HepG2 (cell line): ENCODE data around the gene RNF8. TPM values are rescaled to one million over a fixed set of nuclear protein-coding genes. Genes with fewer than 3 reads are reported as not detected.

Experiments
- HDAC2 ChIP-seq: sonication (generic); formaldehyde crosslinking; IDR thresholded peaks from 2 replicates; pipeline ENCODE4 v1.4.0; 2020; ENCODE audit warnings: missing genetic modification reagents
- KAT8 ChIP-seq: IDR thresholded peaks from 2 replicates; pipeline ENCODE4 v1.6.1; 2016; ENCODE audit warnings: missing genetic modification reagents, missing compliant biosample characterization
- KDM5A ChIP-seq: fragments of 200-600 bp; sonication (generic); IDR thresholded peaks from 2 replicates; pipeline ENCODE4 v1.7.0; 2018; ENCODE audit warnings: antibody characterized with exemption, mild to moderate bottlenecking, low read length, borderline replicate concordance
- RBAK ChIP-seq: sonication (generic); formaldehyde crosslinking; IDR thresholded peaks from 2 replicates; pipeline ENCODE4 v1.5.1; 2020; ENCODE audit warnings: mild to moderate bottlenecking, missing genetic modification reagents
- RNF2 ChIP-seq: fragments of 450-650 bp; conservative IDR thresholded peaks from 2 replicates; pipeline ENCODE4 v1.6.1; 2016; ENCODE audit warnings: low read depth
- SIN3B ChIP-seq: fragments of 150-350 bp; IDR thresholded peaks from 2 replicates; pipeline ENCODE4 v1.6.1; 2014; ENCODE audit warnings: low read length
- SP5 ChIP-seq: IDR thresholded peaks from 2 replicates; pipeline ENCODE4 v1.6.1; 2016; ENCODE audit warnings: low read depth, borderline replicate concordance
- XRCC5 ChIP-seq: fragments of 200-400 bp; formaldehyde crosslinking; optimal IDR thresholded peaks from 2 replicates; pipeline ENCODE3; 2017; ENCODE audit warnings: mild to moderate bottlenecking, low read length
- ZFYVE20 ChIP-seq: sonication (generic); formaldehyde crosslinking; IDR thresholded peaks from 2 replicates; pipeline ENCODE4 v1.8.0; 2023; ENCODE audit warnings: low read depth, mild to moderate bottlenecking, moderate library complexity, missing genetic modification reagents, borderline replicate concordance
- ZNF230 ChIP-seq: sonication (generic); formaldehyde crosslinking; IDR thresholded peaks from 2 replicates; pipeline ENCODE4 v1.4.0; 2020; ENCODE audit warnings: mild to moderate bottlenecking, missing genetic modification reagents
- ZNF570 ChIP-seq: sonication (generic); formaldehyde crosslinking; IDR thresholded peaks from 2 replicates; pipeline ENCODE4 v1.4.0; 2020; ENCODE audit warnings: mild to moderate bottlenecking, missing genetic modification reagents, borderline replicate concordance
- ZNF782 ChIP-seq: sonication (generic); formaldehyde crosslinking; IDR thresholded peaks from 2 replicates; pipeline ENCODE4 v1.4.0; 2020; ENCODE audit warnings: missing genetic modification reagents, mild to moderate bottlenecking, borderline replicate concordance
- polyA plus RNA-seq, 8 experiments: library from polyadenylated mRNA; depleted of rRNA in 3 of 8; stranded (reverse) in 7 of 8; unstranded in 1 of 8; fragments of >200 nt; fragmentation: Illumina TruSeq in 4 of 8; extraction: Trizol in 4 of 8; gene quantifications; 2 replicates each; pipeline versions ENCODE4 v1.2.1 to v1.2.3, GENCODE V29; 2011 to 2016; ENCODE audit warnings: low read depth in 4 of 8, missing spikeins in 1 of 8, mixed read lengths in 1 of 8; ENCODE audit not compliant: insufficient read depth in 1 of 8
- total RNA-seq, 5 experiments: library from RNA; depleted of rRNA; stranded (reverse); fragments of >200 nt; fragmentation: Illumina TruSeq; extraction: Trizol; gene quantifications; 2 replicates each; pipeline ENCODE4 v1.2.3, GENCODE V29; 2016; ENCODE audit warnings: low read depth in 1 of 5
- TF ChIP-seq, protein P1 (sequence below): sonication (generic); formaldehyde crosslinking; conservative IDR thresholded peaks from 2 replicates; pipeline ENCODE4 v1.8.0; 2022; ENCODE audit warnings: low read depth, missing genetic modification reagents
- TF ChIP-seq, protein P2 (sequence below): sonication (generic); formaldehyde crosslinking; conservative IDR thresholded peaks from 2 replicates; pipeline ENCODE4 v1.4.0; 2020; ENCODE audit warnings: missing genetic modification reagents
- TF ChIP-seq, protein P3 (sequence below): IDR thresholded peaks from 2 replicates; pipeline ENCODE4 v1.6.1; 2016; ENCODE audit warnings: missing biosample characterization, missing genetic modification reagents, low read depth
- TF ChIP-seq, protein P4 (sequence below): sonication (generic); formaldehyde crosslinking; IDR thresholded peaks from 2 replicates; pipeline ENCODE4 v1.4.0; 2020; ENCODE audit warnings: low read depth, mild to moderate bottlenecking, missing genetic modification reagents
- TF ChIP-seq, protein P5 (sequence below): IDR thresholded peaks from 2 replicates; pipeline ENCODE4 v1.4.0; 2020; ENCODE audit warnings: mild to moderate bottlenecking, missing genetic modification reagents

Gene RNF8
- total and polyA plus RNA-seq, 2 of the 13 experiments (the other 11 are each of a cell fraction or from before 2014, with no cell fraction given), result 21.8 to 47.6 TPM

DNA sequence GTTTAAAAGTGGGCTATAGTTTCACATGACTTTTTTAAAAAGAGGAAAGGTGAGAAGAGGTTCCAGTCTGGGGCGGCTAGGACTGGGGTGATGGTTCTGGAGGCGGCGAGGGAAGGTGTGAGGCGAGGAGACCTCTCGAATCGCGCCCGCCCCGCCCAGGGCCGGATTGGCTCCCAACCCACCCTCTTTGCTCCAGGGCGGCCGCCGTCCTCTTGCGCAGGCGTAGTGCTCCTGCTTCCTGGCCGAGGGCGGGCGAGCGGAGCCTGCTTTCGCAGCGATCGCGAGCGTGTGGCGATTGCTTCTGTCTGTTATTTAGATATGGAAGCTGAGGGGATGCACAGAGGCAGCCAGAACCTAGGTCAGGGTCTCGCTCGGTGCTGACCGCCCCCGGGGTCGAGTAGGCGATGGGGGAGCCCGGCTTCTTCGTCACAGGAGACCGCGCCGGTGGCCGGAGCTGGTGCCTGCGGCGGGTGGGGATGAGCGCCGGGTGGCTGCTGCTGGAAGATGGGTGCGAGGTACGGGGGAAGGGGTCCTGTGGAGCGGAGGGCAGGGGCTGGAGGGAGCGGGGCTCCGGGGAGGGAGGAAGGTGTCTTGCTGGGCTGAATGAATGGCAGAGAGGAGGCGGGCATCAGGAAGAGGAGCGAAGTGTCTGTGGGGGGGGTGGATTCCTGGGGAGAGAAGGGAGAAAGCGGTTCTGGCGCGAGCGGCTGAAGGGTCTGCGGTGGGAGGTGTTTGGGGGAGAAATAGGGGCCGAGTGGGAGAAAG is at the start of gene RNF8 (continued):
- TF ChIP-seq KAT8, result peak; percentile 77
- TF ChIP-seq, protein P1, sequence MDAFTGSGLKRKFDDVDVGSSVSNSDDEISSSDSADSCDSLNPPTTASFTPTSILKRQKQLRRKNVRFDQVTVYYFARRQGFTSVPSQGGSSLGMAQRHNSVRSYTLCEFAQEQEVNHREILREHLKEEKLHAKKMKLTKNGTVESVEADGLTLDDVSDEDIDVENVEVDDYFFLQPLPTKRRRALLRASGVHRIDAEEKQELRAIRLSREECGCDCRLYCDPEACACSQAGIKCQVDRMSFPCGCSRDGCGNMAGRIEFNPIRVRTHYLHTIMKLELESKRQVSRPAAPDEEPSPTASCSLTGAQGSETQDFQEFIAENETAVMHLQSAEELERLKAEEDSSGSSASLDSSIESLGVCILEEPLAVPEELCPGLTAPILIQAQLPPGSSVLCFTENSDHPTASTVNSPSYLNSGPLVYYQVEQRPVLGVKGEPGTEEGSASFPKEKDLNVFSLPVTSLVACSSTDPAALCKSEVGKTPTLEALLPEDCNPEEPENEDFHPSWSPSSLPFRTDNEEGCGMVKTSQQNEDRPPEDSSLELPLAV (CRISPR knock-in tag), result no peak
- peak; percentile 82 for TF ChIP-seq KDM5A
- TF ChIP-seq, protein P2, sequence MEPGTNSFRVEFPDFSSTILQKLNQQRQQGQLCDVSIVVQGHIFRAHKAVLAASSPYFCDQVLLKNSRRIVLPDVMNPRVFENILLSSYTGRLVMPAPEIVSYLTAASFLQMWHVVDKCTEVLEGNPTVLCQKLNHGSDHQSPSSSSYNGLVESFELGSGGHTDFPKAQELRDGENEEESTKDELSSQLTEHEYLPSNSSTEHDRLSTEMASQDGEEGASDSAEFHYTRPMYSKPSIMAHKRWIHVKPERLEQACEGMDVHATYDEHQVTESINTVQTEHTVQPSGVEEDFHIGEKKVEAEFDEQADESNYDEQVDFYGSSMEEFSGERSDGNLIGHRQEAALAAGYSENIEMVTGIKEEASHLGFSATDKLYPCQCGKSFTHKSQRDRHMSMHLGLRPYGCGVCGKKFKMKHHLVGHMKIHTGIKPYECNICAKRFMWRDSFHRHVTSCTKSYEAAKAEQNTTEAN, result peak; percentile 83; the same call in 1 of the 2 replicates
- TF ChIP-seq HDAC2 (CRISPR knock-in tag), result no peak
- peak; percentile 95 for TF ChIP-seq XRCC5
- peak; percentile 80 for TF ChIP-seq ZNF230 (CRISPR knock-in tag)
- TF ChIP-seq SP5 (CRISPR knock-in tag), result no peak; the same call in 1 of the 2 replicates
- TF ChIP-seq, protein P3, sequence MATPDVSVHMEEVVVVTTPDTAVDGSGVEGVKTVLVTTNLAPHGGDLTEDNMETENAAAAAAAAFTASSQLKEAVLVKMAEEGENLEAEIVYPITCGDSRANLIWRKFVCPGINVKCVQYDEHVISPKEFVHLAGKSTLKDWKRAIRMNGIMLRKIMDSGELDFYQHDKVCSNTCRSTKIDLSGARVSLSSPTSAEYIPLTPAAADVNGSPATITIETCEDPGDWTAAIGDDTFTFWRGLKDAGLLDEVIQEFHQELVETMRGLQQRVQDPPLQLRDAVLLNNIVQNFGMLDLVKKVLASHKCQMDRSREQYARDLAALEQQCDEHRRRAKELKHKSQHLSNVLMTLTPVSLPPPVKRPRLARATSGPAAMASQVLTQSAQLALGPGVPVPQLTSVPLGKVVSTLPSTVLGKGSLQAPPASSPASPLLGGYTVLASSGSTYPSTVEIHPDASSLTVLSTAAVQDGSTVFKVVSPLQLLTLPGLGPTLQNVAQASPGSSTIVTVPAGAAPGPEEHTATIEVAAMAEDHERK (CRISPR knock-in tag), result no peak
- no peak for TF ChIP-seq ZNF782 (CRISPR knock-in tag)
- 0 out of 2 replicates have a peak, but pooled peaks have one; percentile 60 for TF ChIP-seq ZFYVE20 (CRISPR knock-in tag)
- TF ChIP-seq, protein P4, sequence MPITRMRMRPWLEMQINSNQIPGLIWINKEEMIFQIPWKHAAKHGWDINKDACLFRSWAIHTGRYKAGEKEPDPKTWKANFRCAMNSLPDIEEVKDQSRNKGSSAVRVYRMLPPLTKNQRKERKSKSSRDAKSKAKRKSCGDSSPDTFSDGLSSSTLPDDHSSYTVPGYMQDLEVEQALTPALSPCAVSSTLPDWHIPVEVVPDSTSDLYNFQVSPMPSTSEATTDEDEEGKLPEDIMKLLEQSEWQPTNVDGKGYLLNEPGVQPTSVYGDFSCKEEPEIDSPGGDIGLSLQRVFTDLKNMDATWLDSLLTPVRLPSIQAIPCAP, result no peak
- TF ChIP-seq RNF2, result no peak
- TF ChIP-seq ZNF570 (CRISPR knock-in tag), result no peak
- TF ChIP-seq SIN3B, result 0 out of 2 replicates have a peak, but pooled peaks have one; percentile 37
- no peak; the same call in 1 of the 2 replicates for TF ChIP-seq RBAK (CRISPR knock-in tag)
- TF ChIP-seq, protein P5, sequence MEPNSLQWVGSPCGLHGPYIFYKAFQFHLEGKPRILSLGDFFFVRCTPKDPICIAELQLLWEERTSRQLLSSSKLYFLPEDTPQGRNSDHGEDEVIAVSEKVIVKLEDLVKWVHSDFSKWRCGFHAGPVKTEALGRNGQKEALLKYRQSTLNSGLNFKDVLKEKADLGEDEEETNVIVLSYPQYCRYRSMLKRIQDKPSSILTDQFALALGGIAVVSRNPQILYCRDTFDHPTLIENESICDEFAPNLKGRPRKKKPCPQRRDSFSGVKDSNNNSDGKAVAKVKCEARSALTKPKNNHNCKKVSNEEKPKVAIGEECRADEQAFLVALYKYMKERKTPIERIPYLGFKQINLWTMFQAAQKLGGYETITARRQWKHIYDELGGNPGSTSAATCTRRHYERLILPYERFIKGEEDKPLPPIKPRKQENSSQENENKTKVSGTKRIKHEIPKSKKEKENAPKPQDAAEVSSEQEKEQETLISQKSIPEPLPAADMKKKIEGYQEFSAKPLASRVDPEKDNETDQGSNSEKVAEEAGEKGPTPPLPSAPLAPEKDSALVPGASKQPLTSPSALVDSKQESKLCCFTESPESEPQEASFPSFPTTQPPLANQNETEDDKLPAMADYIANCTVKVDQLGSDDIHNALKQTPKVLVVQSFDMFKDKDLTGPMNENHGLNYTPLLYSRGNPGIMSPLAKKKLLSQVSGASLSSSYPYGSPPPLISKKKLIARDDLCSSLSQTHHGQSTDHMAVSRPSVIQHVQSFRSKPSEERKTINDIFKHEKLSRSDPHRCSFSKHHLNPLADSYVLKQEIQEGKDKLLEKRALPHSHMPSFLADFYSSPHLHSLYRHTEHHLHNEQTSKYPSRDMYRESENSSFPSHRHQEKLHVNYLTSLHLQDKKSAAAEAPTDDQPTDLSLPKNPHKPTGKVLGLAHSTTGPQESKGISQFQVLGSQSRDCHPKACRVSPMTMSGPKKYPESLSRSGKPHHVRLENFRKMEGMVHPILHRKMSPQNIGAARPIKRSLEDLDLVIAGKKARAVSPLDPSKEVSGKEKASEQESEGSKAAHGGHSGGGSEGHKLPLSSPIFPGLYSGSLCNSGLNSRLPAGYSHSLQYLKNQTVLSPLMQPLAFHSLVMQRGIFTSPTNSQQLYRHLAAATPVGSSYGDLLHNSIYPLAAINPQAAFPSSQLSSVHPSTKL (CRISPR knock-in tag), result peak; percentile 50; the same call in 1 of the 2 replicates
